NCI-H82 (cell line): ENCODE data around the gene SLC16A6.
A peak's percentile ranks its signal among the peaks of the same experiment; 100 is the strongest.
"Not testable (repeated sequence)": the region's sequence is repeated elsewhere in the genome, so short reads cannot be mapped to it uniquely, and the experiment has no call there.

Experiments used
- DNase-seq: peaks from one replicate; lab custom pipeline; 2025; lab: John Stamatoyannopoulos, UW

SLC16A6 gene

DNA sequence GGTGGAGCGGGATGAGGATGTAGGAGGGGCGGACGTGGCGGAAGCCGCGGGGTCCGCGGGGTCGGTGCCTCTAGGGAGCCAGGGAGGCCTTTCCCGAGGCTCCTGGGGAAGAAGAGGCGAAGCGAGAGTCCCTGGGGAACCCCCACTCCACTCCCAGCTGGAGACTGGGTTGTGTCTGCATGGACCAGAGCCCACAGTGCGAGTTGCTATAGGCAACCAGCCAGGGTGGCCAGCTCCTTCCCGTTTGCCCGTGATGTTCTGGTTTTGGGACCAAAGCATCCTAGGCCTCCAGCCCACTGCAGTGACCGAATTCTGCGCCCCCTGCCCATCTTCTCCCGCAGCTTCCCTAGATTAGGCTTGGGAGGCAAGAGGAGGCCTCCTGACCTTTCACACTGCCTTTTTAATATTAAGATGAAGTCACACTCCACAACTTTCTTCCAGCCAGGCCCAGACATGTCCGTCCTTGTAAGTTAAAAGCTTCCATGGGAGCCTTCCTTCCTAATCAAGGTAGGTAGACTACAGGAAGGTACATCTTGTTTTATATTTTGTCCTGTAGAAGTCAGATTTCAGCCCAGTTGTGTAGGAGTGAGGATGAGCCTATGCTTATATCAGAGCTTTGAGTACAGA, 42.6 kb downstream of the SLC16A6 start:
- peak; percentile 77 for DNase-seq

DNA sequence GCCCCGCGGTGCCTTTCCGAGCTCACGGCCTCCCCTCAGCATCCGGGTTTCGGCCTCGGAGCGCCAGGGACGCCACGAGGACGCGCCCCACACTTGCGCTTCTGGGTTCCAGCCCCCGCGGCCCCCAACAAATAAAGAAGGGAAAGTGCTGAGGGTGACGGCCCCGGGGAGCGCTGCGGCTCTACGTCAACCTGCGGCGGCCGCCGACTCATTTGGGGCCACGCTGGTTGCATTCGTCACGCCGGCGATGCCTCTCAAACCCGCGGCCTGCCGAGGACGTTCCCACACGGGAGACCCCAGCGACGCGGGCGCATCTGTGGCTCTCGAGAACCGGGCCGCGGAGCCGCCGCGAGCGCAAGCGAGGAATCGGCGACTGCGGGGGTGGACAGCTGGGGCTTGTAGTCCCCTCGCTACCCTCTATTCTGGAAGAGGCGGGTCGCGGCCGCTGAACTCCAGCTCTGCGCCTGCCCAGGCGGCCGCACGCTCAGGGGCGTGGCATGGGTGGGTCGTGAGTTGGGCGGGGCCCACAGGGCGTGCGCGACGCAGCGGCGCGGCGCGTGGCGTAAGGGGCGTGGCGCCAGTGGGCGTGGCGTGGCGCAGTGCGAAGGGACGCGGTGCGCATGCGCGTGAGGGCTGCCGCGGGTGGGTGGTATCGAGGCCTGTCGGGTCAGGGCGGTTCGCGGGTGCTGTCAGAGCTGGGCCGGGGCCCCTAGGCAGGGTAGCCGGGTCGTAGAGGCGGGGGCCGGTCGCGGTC, 43.3 kb downstream of the SLC16A6 start, which contains the start of gene AMZ2:
TSS of gene AMZ2 (plus strand) at position 599 of the 754 bp plus-strand sequence. CDS start 2,145 bp downstream, outside the sequence.
- peak; percentile 97 for DNase-seq

DNA sequence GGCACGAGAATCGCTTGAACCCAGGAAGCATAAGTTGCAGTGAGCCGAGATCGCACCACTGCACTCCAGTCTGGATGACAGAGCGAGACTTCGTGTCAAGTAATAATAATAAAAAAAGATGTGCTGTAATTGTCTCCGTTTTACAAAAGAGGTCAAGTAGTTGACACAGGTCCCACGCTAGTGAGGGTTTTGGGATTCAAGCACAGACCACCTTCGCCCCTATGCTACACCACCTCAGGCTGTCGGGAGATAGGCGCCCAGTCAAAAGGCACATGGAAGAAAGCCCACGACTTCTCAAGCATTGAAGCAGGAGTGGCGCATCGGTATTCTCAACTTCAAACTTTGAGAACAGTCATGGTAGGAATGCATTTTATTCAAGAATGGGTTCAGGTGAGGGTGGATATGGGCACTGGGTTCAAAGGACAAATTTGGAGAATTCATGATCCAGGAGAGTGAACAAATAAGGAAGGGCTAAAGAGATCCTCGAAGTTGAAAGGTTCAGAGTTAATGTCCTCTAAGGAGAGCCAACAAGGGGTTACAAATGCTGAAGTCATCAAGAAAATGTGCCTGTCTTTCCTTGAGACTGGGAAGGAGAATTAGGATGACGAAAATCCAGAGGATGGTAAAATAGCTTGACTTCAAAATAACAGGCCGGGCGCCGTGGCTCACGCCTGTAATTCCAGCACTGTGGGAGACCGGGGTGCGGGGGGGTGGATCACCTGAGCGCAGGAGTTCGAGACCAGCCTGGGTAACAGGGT, 44.5 kb downstream of the SLC16A6 start:
- DNase-seq: no peak

DNA sequence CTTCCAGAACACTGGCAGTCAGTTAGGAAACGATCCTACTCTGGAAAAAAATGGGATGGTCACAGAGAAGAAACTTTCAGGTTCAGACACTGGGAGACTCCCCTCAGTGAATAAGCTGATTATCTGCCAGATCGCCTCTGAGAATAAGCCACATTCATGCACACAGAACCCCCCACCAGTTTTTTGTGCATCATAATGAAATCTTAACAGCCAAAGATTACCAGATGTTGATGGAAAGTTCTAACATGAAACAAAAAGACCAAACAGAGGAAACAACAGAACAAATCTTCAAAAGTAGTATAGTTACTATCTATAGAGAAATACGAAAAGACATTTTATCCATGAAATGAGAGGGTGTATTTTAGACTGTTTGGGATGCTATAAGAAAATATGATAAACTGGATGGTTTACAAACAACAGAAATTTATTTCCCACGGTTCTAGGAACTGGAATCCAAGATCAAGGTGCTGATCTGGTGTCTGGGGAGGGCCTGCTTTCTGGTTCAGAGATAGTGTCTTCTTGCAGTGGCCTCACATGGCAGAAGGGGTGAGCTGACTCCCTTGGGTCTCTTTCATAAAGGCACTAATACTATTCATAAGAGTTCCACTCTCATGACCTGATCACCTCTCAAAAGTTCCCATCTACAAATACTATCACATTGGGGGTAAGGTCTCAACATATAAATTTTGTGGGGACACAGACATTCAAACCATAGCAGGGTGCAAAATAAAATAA, 51.1 kb downstream of the SLC16A6 start:
- DNase-seq: peak; percentile 51

DNA sequence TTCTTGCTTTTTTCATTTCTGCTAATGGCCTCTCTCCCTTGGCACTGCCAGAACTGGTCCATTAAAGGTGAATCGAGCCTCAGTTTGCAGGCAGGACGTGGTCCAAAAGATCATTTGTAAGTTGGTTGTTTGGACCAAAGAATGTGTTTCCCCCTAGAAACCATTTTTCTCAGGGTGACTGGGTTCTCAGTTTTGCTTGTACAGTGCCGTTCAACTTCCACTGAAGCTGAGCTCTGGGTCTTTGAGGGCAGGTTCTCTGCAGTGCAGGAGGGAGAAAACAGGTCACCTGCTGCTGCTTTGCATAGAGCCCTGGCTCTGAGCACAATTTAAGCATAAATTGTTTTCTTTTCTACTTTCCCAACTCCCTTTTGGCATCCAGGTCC, 52.1 kb downstream of the SLC16A6 start:
- no peak for DNase-seq

DNA sequence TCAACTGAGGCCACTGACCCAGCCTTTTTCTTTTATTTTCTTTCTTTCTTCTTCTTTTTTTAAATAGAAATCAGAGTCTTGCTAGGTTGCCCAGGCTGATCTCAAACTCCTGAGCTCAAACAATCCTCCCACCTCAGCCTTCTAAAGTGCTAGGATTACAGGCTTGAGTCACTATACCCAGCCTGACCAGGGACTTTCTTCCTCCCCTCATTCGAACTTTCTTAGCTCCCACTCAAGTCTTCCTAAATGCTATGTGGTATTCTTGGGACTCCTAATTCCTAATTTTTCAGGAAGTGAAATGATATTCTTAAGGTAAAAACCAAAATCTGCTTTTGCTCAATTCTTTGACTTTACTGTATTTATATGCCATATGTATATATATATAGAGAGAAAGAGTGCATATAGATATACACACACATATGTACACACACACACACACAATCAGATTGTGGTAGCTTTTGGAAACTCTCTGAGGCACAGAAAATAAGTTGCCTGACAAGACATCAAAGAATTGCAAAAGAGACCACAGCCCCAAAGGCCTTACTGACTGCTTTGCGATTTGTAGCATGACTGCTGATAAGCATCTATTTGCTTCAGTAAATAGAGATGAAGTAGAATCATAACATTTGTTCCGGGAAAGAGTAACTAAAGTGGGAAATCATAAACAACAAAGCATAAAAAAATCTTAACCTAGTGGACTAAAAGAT, 52.6 kb downstream of the SLC16A6 start:
- no peak for DNase-seq

DNA sequence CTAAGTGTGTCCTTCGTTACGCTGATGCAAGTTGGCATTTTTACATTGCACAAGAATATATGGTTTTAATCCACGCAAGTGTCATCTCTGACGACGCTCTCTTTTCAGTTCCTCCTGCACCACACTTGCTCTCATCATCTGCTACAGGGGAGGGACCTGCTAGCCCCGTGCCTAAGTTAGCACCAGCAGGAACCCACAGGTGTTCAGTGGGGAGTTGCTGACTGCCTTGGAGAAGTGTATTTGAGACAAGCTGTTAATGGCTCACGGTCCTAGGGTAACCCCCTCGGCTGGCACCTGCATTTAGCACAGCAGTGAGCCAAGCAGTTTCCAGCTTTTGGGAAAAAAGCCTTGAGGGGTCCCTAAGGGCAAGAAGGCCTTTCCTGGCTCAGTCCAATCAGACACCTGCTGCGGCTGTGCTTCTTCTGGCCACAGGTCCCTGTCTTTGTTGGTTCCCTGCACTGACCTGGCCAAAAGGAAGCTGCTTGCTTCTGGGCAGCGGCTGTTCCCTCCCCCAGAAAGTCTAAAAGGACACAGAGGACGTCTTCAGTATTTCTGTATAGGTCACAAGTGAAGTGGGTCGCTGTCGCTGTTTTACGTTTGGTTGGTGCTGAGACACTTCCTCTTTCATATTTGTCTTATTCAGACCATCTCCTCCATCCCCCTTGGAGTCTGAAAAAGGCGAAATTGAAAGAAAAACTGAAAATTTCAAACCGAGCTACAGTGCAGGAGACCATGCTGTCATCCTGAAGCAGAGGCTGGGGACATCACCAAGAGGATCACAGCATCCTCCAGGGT, 53.4 kb downstream of the SLC16A6 start:
- DNase-seq: not testable (repeated sequence)

GRCh38 chr17:68235336-68235791, 55.6 kb downstream of the SLC16A6 start:
- DNase-seq: not testable (repeated sequence)

DNA sequence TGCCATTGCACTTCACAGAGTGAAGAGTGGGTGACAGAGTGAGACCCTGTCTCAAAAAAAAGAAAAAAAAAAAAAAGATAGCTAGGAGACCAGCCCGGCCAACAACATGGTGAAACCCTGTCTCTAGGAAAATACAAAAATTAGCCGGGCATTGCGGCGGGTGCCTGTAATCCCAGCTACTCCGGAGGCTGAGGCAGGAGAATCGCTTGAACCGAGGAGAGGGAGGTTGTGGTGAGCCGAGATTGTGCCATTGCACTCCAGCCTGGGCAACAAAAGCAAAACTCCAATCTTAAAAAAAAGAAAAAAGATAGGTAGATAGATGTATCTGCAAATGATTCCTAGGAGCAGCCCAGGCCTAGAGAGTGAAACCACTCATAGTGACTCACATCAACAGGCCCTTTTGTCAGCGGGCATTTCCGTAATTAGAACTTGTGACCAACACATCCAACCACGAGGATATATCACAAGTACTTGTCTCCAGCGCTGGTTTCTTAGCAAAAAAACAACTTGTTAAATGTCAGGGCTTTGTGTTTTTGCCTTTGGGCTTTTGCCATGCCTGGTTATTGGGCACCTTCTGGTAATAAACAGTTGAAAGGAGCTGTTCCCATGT, 56.1 kb downstream of the SLC16A6 start:
- DNase-seq: not testable (repeated sequence)

DNA sequence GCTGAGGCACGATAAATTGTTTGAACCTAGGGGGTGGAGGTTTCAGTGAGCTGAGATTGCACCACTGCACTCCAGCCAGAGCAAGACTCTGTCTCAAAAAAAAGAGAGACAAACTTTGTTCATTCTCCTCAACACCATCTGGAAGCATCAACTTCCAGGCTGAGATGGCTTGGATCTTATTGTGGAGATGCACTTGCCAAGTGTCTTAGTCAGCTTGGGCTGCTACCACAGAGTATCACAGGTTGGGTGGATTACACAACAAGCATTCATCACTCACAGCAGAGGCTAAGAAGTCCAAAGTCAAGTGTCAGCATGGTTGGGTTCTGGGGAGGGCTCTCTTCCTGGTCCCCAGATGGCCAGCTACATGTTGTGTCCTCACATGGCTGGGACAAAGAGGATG, 58.2 kb downstream of the SLC16A6 start:
- DNase-seq: not testable (repeated sequence)

GRCh38 chr17:68231541-68231940, 59.4 kb downstream of the SLC16A6 start:
- no peak for DNase-seq

DNA sequence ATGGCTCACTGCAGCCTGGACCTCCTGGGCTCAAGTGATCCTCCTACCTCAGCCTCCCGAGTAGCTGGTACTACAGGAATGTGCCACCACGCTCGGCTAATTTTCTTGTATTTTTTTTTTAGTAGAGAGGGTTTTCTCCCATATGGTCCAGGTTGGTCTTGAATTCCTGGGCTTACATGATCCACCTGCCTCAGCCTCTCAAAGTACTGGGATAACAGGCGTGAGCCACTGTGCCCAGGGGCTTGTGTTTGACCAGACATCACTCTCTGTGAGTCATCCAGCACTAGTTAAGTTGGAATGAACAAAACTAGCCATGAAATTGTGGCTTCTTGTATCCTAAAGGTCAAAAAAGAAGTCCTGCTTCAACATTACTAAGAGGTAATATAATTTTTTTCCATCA, 59.8 kb downstream of the SLC16A6 start:
- DNase-seq: not testable (repeated sequence)

- DNase-seq: no peak
Observed at GRCh38 chr17:68229619-68230018, 61.3 kb downstream of the SLC16A6 start.

DNA sequence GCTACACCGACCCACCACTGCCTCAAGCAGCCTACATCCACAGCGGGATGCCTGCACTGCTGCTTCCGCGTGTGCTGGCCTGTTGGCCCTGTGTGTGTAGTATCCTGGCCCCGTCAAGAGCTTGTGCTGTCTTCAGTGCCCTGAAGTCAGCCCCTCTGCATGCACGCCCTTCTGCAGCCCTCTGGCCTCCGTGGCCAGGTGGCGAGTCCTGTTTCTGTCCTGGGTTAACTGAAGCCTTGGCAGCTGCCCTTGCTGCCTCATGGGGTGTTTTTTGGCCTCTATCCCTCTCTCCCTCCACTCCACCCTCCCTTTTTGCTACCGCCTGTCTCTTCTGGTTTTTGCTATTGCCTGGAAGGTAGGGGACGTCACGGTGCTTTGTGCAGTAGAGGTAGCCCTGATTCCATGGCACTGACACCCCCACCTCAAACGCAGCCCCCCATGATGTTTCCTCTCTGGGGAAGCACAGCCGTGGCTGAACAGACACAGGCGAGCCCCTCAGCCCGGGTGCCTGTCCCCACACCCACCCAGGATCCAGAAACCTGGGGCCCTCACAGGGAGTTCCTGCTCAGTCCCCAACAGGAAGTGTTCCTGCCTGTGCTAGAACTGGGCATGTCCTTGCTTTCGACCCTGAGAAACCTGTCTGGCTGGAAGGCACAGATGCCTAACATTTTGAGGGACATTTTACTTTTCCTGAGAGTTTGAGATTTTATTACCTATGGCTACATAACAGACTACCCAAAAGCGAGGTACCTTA, 61.9 kb downstream of the SLC16A6 start:
- DNase-seq: no peak

- not testable (repeated sequence) for DNase-seq
Observed at GRCh38 chr17:68228039-68228680, 62.8 kb downstream of the SLC16A6 start.

DNA sequence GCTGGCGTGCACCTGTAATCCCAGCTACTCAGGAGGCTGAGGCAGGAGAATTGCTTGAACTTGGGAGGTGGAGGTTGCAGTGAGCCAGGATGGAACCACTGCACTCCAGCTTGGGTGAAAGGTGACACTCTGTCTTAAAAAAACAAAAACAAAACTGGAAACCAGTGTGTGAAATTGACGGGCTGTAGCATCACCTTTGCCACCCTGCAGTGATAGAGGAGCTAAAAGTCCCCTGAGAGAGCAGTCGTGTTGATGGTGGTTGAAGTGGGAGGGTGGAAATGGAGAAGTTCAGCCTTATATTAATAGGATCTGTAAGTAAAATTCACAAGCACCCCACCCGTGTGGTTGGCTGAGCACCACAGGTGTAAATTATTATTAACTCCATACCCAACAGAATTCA, 65.9 kb downstream of the SLC16A6 start:
- not testable (repeated sequence) for DNase-seq

GRCh38 chr17:68222606-68223005, 68.3 kb downstream of the SLC16A6 start:
- DNase-seq: no peak

GRCh38 chr17:68221786-68222185, 69.1 kb downstream of the SLC16A6 start:
- no peak for DNase-seq

- not testable (repeated sequence) for DNase-seq
Observed at GRCh38 chr17:68220786-68221185, 70.1 kb downstream of the SLC16A6 start.
